Body of pancreas (tissue), 4 donors: ENCODE results near the gene COPG2. TPM values are rescaled to one million over a fixed set of nuclear protein-coding genes. Genes with fewer than 3 reads are reported as not detected.
A peak's percentile ranks its signal among the peaks of the same experiment; 100 is the strongest.

Experiments
- ATAC-seq: fragments of 150-250 bp; one replicate; pipeline ENCODE4 v1.9.1; 2016
- DNase-seq, 4 donors: peaks; one replicate each; pipeline ENCODE4 v3.0.0-alpha.2; 2019
- H3K27ac ChIP-seq, 4 donors: fragments of 200-600 bp; sonication (generic); 1 replicate in 3 of 4; 2 replicates in 1 of 4; pipeline versions ENCODE4 v1.5.1 to v1.6.1; 2016 to 2019; ENCODE audit warnings: mild to moderate bottlenecking in 1 of 4, mixed read lengths in 1 of 4, moderate library complexity in 1 of 4
- H3K27me3 ChIP-seq, 2 donors: fragments of 200-600 bp; sonication (generic); one replicate each; pipeline ENCODE4 v1.6.0; 2016; ENCODE audit warnings: mild to moderate bottlenecking in 1 of 2
- H3K36me3 ChIP-seq, 2 donors: fragments of 200-600 bp; sonication (generic); replicated peaks in 1 of 2; 2 replicates each; pipeline ENCODE4 v1.5.1; 2016; ENCODE audit warnings: low read depth in 2 of 2; ENCODE audit not compliant: insufficient read depth in 1 of 2
- H3K4me1 ChIP-seq: fragments of 200-600 bp; sonication (generic); one replicate; pipeline ENCODE4 v1.6.0; 2016
- H3K4me3 ChIP-seq, 2 donors: fragments of 200-600 bp; sonication (generic); 1 replicate in 1 of 2; 2 replicates in 1 of 2; pipeline ENCODE4 v1.5.1; 2016 to 2019
- H3K9me3 ChIP-seq, 3 donors: fragments of 200-600 bp; sonication (generic); 1 replicate in 2 of 3; 2 replicates in 1 of 3; pipeline ENCODE4 v1.5.1; 2016
- CTCF ChIP-seq, 7 experiments: fragments of 450-650 bp in 4 of 7; fragments of 200-600 bp in 3 of 7; sonication (generic) in 3 of 7; IDR thresholded peaks; one replicate each; pipeline ENCODE4 v1.5.1; 2016 to 2019; ENCODE audit warnings: antibody characterized with exemption in 7 of 7
- POLR2A ChIP-seq, 3 donors: fragments of 450-650 bp; IDR thresholded peaks; one replicate each; pipeline ENCODE4 v1.6.1; 2016; ENCODE audit warnings: antibody characterized with exemption in 3 of 3, mild to moderate bottlenecking in 2 of 3
- WGBS, 2 donors: methylation state at CpG; one replicate each; pipeline ENCODE4 v1.1.5; 2017; 5-methylcytosine and 5-hydroxymethylcytosine counted together
- intact Hi-C: fragments of 100-400 bp; cut with DNase I; formaldehyde crosslinking; loops from one replicate; pipeline ENCODE4 v1.15.1; 2023
- total RNA-seq, 2 donors: library from RNA; depleted of rRNA; stranded (reverse); fragments of >200 nt; gene quantifications; one replicate each; pipeline ENCODE4 v1.1.0, GENCODE V29; 2016

The COPG2 gene
- total RNA-seq, 2 donors from 2014 or later = 12.5 to 14.5 TPM

- Histone ChIP-seq H3K27ac (peak overlapping the region; percentile 39 to 87 (median 74)), H3K27me3 (no peaks in the 10 kb centered on the region), H3K4me1 (no peaks in the 10 kb centered on the region), H3K36me3 (no peaks in the 10 kb centered on the region), H3K4me3 (peak overlapping the region; percentile 28 to 91), H3K9me3 (no peaks in the 10 kb centered on the region)
- intact Hi-C loops = no loop called here
- no peak for ATAC-seq
- WGBS, 2 donors = 8 to 20% methylated on average over 6 to 12 of the region's 12 CpGs
- no peak for DNase-seq
- TF ChIP-seq CTCF (IDR thresholded peaks at IDR 0.05) = no peak
- no peak for TF ChIP-seq POLR2A (IDR thresholded peaks at IDR 0.05)
These were observed 645 bp upstream of the COPG2 start for GRCh38 chr7:130669085-130669700.

GRCh38 chr7:130667593-130668257, 823 bp downstream of the COPG2 start:
- ATAC-seq (no peak), DNase-seq (peak in 1 of 4 donors; percentile 10)
- 10 to 13% methylated on average over 15 to 19 of the region's 19 CpGs for WGBS, 2 donors
- intact Hi-C loops = no loop called here
- H3K27me3 ChIP-seq = no peaks in the 10 kb centered on the region
- H3K9me3 ChIP-seq = no peaks in the 10 kb centered on the region
- H3K4me3 ChIP-seq = peak overlapping the region in 1 of 2 donors; percentile 91
- no peaks in the 10 kb centered on the region for H3K4me1 ChIP-seq
- peak overlapping the region in 3 of 4 donors; percentile 39 to 87 (median 78) for H3K27ac ChIP-seq
- TF ChIP-seq POLR2A (IDR thresholded peaks at IDR 0.05) = no peak
- H3K36me3 ChIP-seq = no peaks in the 10 kb centered on the region

GRCh38 chr7:130662426-130662825, 6.1 kb downstream of the COPG2 start:
- WGBS, 2 donors = 86 to 89% methylated on average over 2 of the region's 2 CpGs

GRCh38 chr7:130655286-130655685, 13.3 kb downstream of the COPG2 start:
- 62 to 73% methylated on average over 4 of the region's 4 CpGs for WGBS, 2 donors
- intact Hi-C loops = no loop called here
- no peaks in the 10 kb centered on the region for H3K27me3 ChIP-seq

More at GRCh38 chr7:130662426-130662825, 6.1 kb downstream of the COPG2 start:
- no peak for ATAC-seq
- no peak overlapping the region for H3K27ac ChIP-seq
- H3K36me3 ChIP-seq = no peaks in the 10 kb centered on the region
- TF ChIP-seq POLR2A (IDR thresholded peaks at IDR 0.05) (no peak), CTCF (IDR thresholded peaks at IDR 0.05) (no peak)
- H3K27me3 ChIP-seq = no peaks in the 10 kb centered on the region
- no peak overlapping the region for H3K4me3 ChIP-seq
- no peaks in the 10 kb centered on the region for H3K9me3 ChIP-seq
- intact Hi-C loops = no loop called here
- H3K4me1 ChIP-seq = no peaks in the 10 kb centered on the region
- DNase-seq = no peak

More at GRCh38 chr7:130655286-130655685, 13.3 kb downstream of the COPG2 start:
- no peaks in the 10 kb centered on the region for H3K4me1 ChIP-seq
- H3K9me3 ChIP-seq = no peaks in the 10 kb centered on the region
- DNase-seq (no peak), ATAC-seq (no peak)
- TF ChIP-seq POLR2A (IDR thresholded peaks at IDR 0.05) (no peak), CTCF (IDR thresholded peaks at IDR 0.05) (no peak)
- no peak overlapping the region for H3K27ac ChIP-seq
- H3K4me3 ChIP-seq = no peak overlapping the region
- H3K36me3 ChIP-seq = no peaks in the 10 kb centered on the region
